Erythroblast (primary cell): ENCODE data around the gene ZBTB20.

ENCODE experiments used
- GATA1 ChIP-seq: IDR thresholded peaks from 2 replicates; pipeline ENCODE4 v1.6.1; 2011; ENCODE audit warnings: low read depth, mild to moderate bottlenecking, control low read depth, low read length, moderate library complexity
- POLR2A ChIP-seq: IDR thresholded peaks from 2 replicates; pipeline ENCODE4 v1.6.1; 2011; ENCODE audit warnings: mild to moderate bottlenecking, low read length

GRCh38 chr3:114877378-114878113 is 269.5 kb downstream of the ZBTB20 start:
- no peak for TF ChIP-seq POLR2A
- no peak for TF ChIP-seq GATA1
